Liver (tissue), 9 donors: ENCODE measurements around the gene FAT1. TPM values are rescaled to one million over a fixed set of nuclear protein-coding genes. Genes with fewer than 3 reads are reported as not detected.

Source experiments
- DNase-seq: peaks from one replicate; pipeline ENCODE4 v3.0.0-alpha.2; 2017; ENCODE audit warnings: low spot score
- H3K27ac ChIP-seq, 2 donors: one replicate each; pipeline ENCODE4 v1.7.0; 2013; ENCODE audit warnings: inconsistent platforms in 2 of 2, low read length in 2 of 2, control low read depth in 1 of 2, low read depth in 1 of 2, mild to moderate bottlenecking in 1 of 2
- H3K27me3 ChIP-seq, 4 donors: one replicate each; pipeline versions ENCODE4 v1.6.1 to v1.7.0; 2013; ENCODE audit warnings: low read length in 3 of 4, inconsistent platforms in 1 of 4, mild to moderate bottlenecking in 1 of 4, moderate library complexity in 1 of 4; ENCODE audit not compliant: control insufficient read depth in 4 of 4, insufficient read depth in 4 of 4
- H3K36me3 ChIP-seq, 4 donors: one replicate each; pipeline versions ENCODE4 v1.6.1 to v1.7.0; 2013; ENCODE audit warnings: low read length in 3 of 4, mild to moderate bottlenecking in 3 of 4, low read depth in 1 of 4, moderate library complexity in 1 of 4; ENCODE audit not compliant: control insufficient read depth in 4 of 4, insufficient read depth in 3 of 4
- H3K4me1 ChIP-seq, 4 donors: one replicate each; pipeline versions ENCODE4 v1.6.1 to v1.7.0; 2013; ENCODE audit warnings: low read length in 3 of 4, mild to moderate bottlenecking in 3 of 4, moderate library complexity in 1 of 4; ENCODE audit not compliant: control insufficient read depth in 4 of 4, insufficient read depth in 4 of 4
- H3K4me3 ChIP-seq, 3 donors: one replicate each; pipeline versions ENCODE4 v1.6.1 to v1.7.0; 2013; ENCODE audit warnings: low read length in 3 of 3, control low read depth in 1 of 3, low read depth in 1 of 3, mild to moderate bottlenecking in 1 of 3
- H3K9ac ChIP-seq, 2 donors: one replicate each; pipeline ENCODE4 v1.7.0; 2013; ENCODE audit warnings: low read length in 2 of 2, mild to moderate bottlenecking in 2 of 2, moderate library complexity in 2 of 2, control low read depth in 1 of 2, low read depth in 1 of 2
- H3K9me3 ChIP-seq, 4 donors: one replicate each; pipeline versions ENCODE4 v1.6.1 to v1.7.0; 2013; ENCODE audit warnings: low read length in 3 of 4; ENCODE audit not compliant: control insufficient read depth in 4 of 4
- ATF3 ChIP-seq: IDR thresholded peaks from 2 replicates; pipeline ENCODE4 v1.6.1; 2016; ENCODE audit warnings: antibody characterized with exemption
- CTCF ChIP-seq: fragments of 150-350 bp; IDR thresholded peaks from 2 replicates; pipeline ENCODE4 v1.5.1; 2017; ENCODE audit warnings: improper control_type of control experiment, low read depth, low read length; ENCODE audit not compliant: missing input control
- EGR1 ChIP-seq, 2 donors: IDR thresholded peaks; 2 replicates each; pipeline ENCODE4 v1.6.1; 2016 to 2018; ENCODE audit warnings: antibody characterized with exemption in 2 of 2, low read depth in 2 of 2
- FOXA1 ChIP-seq: IDR thresholded peaks from 2 replicates; pipeline ENCODE4 v1.6.1; 2016; ENCODE audit warnings: antibody characterized with exemption
- FOXA2 ChIP-seq: IDR thresholded peaks from 2 replicates; pipeline ENCODE4 v1.6.1; 2016; ENCODE audit warnings: antibody characterized with exemption
- GABPA ChIP-seq, 2 donors: IDR thresholded peaks in 1 of 2; conservative IDR thresholded peaks in 1 of 2; 2 replicates each; pipeline ENCODE4 v1.6.1; 2016; ENCODE audit warnings: antibody characterized with exemption in 2 of 2, mild to moderate bottlenecking in 1 of 2, moderate library complexity in 1 of 2
- HNF4A ChIP-seq, 2 donors: conservative IDR thresholded peaks; 2 replicates each; pipeline ENCODE4 v1.6.1; 2016; ENCODE audit warnings: antibody characterized with exemption in 2 of 2, mild to moderate bottlenecking in 2 of 2
- HNF4G ChIP-seq: IDR thresholded peaks from 2 replicates; pipeline ENCODE4 v1.6.1; 2016; ENCODE audit warnings: antibody characterized with exemption
- JUND ChIP-seq, 2 donors: IDR thresholded peaks; 2 replicates each; pipeline ENCODE4 v1.6.1; 2016; ENCODE audit warnings: antibody characterized with exemption in 2 of 2
- MAX ChIP-seq: IDR thresholded peaks from 2 replicates; pipeline ENCODE4 v1.6.1; 2016; ENCODE audit warnings: antibody characterized with exemption
- NR2F2 ChIP-seq: IDR thresholded peaks from 2 replicates; pipeline ENCODE4 v1.6.1; 2016; ENCODE audit warnings: antibody characterized with exemption
- RAD21 ChIP-seq, 2 donors: IDR thresholded peaks; 2 replicates each; pipeline ENCODE4 v1.6.1; 2016; ENCODE audit warnings: antibody characterized with exemption in 2 of 2, mild to moderate bottlenecking in 2 of 2
- REST ChIP-seq: IDR thresholded peaks from 2 replicates; pipeline ENCODE4 v1.6.1; 2016; ENCODE audit warnings: antibody characterized with exemption, mild to moderate bottlenecking
- RXRA ChIP-seq, 2 donors: IDR thresholded peaks; 2 replicates each; pipeline ENCODE4 v1.6.1; 2017 to 2018; ENCODE audit warnings: antibody characterized with exemption in 2 of 2, mild to moderate bottlenecking in 1 of 2
- SP1 ChIP-seq: IDR thresholded peaks from 2 replicates; pipeline ENCODE4 v1.6.1; 2018; ENCODE audit warnings: antibody characterized with exemption, mild to moderate bottlenecking
- TAF1 ChIP-seq: conservative IDR thresholded peaks from 2 replicates; pipeline ENCODE4 v1.6.1; 2016; ENCODE audit warnings: antibody characterized with exemption, mild to moderate bottlenecking
- YY1 ChIP-seq: IDR thresholded peaks from 2 replicates; pipeline ENCODE4 v1.6.1; 2016; ENCODE audit warnings: antibody characterized with exemption, mild to moderate bottlenecking
- ZBTB33 ChIP-seq: IDR thresholded peaks from 2 replicates; pipeline ENCODE4 v1.6.1; 2016; ENCODE audit warnings: antibody characterized with exemption
- WGBS: extraction: QIAGEN DNeasy Blood & Tissue Kit; methylation state at CpG from one replicate; pipeline ENCODE4 v1.1.7; 2013; 5-methylcytosine and 5-hydroxymethylcytosine counted together
- polyA plus RNA-seq, 2 donors: library from polyadenylated mRNA; stranded (reverse) in 1 of 2; unstranded in 1 of 2; fragments of 200-250 nt in 1 of 2; fragments of >200 nt in 1 of 2; fragmentation: Nextera tagmentation in 1 of 2; extraction: Ambion mirVana in 1 of 2; gene quantifications; one replicate each; pipeline versions ENCODE4 v1.2.1 to v1.2.3, GENCODE V29; 2013 to 2015
- total RNA-seq, 2 donors: library from RNA; depleted of rRNA; stranded (reverse); fragments of >200 nt; gene quantifications; one replicate each; pipeline ENCODE4 v1.2.3, GENCODE V29; 2014
- donor health status: healthy.
- donor health status: healthy.
- donor health status: healthy.
- donor health status: healthy.
- donor health status: healthy.

FAT1 gene
- total and polyA plus RNA-seq, 4 donors = 10.0 to 48.0 (median 30.0) TPM

- TF ChIP-seq JUND (IDR thresholded peaks at IDR 0.05) = no peak
- no peak for TF ChIP-seq ZBTB33
- TF ChIP-seq FOXA1 = no peak
Measured at GRCh38 chr4:186689476-186689875, 34.2 kb downstream of the FAT1 start (continued).

GRCh38 chr4:186688150-186688943 lies 35.3 kb downstream of the FAT1 start:
- no peak for TF ChIP-seq GABPA (IDR thresholded peaks at IDR 0.05 in 1 of 2, conservative IDR thresholded peaks at IDR 0.05 in 1 of 2)
- TF ChIP-seq SP1 = no peak
- TF ChIP-seq REST = no peak
- no peak for TF ChIP-seq JUND (IDR thresholded peaks at IDR 0.05)
- TF ChIP-seq YY1 = no peak
- TF ChIP-seq NR2F2 = no peak
- TF ChIP-seq HNF4A (conservative IDR thresholded peaks at IDR 0.05) = no peak
- no peak for TF ChIP-seq EGR1 (IDR thresholded peaks at IDR 0.05; ENCODE audit: low read depth in 2 of 2)
- TF ChIP-seq ATF3 = no peak
- TF ChIP-seq FOXA1 = no peak
- TF ChIP-seq ZBTB33 = no peak
- TF ChIP-seq TAF1 = no peak
- no peak for TF ChIP-seq MAX
- TF ChIP-seq RXRA (IDR thresholded peaks at IDR 0.05) = no peak
- TF ChIP-seq FOXA2 = no peak
- TF ChIP-seq HNF4G = no peak
- no peak for TF ChIP-seq CTCF
- TF ChIP-seq RAD21 (IDR thresholded peaks at IDR 0.05) = no peak
- no peaks in the 10 kb centered on the region for H3K36me3 ChIP-seq
- no peak overlapping the region for H3K9ac ChIP-seq
- H3K9me3 ChIP-seq = no peaks in the 10 kb centered on the region
- no peak overlapping the region for H3K4me3 ChIP-seq
- no peaks in the 10 kb centered on the region for H3K27me3 ChIP-seq
- 39% methylated on average over 12 of the region's 12 CpGs for WGBS
- DNase-seq = no peak
- peaks cover 0 to 6% (median 0%) of the 10 kb centered on the region in 4 donors for H3K4me1 ChIP-seq
- H3K27ac ChIP-seq = no peak overlapping the region
